Smooth muscle cell (in vitro differentiated cells): ENCODE results near the gene SNAP29. TPM values are rescaled to one million over a fixed set of nuclear protein-coding genes. Genes with fewer than 3 reads are reported as not detected.
"Not testable (repeated sequence)": the region's sequence is repeated elsewhere in the genome, so short reads cannot be mapped to it uniquely, and the experiment has no call there.

Experiments
- DNase-seq: peaks from one replicate; lab custom pipeline; 2025; ENCODE audit not compliant: unreplicated experiment; lab: John Stamatoyannopoulos, UW
- H2AFZ ChIP-seq: fragments of 200-600 bp; sonication (generic); 2 replicates; pipeline ENCODE4 v1.6.0; 2016; ENCODE audit warnings: antibody characterized with exemption, low read depth, mild to moderate bottlenecking
- H3F3A ChIP-seq: fragments of 200-600 bp; sonication (generic); 2 replicates; pipeline ENCODE4 v1.6.0; 2017; ENCODE audit warnings: antibody characterized with exemption, low read depth
- H3K27ac ChIP-seq: fragments of 200-600 bp; sonication (generic); 2 replicates; pipeline ENCODE4 v1.5.1; 2016; ENCODE audit warnings: low read depth, mild to moderate bottlenecking
- H3K27me3 ChIP-seq: fragments of 200-600 bp; sonication (generic); 2 replicates; pipeline ENCODE4 v1.6.1; 2016; ENCODE audit warnings: low read depth, mild to moderate bottlenecking
- H3K36me3 ChIP-seq: fragments of 200-600 bp; sonication (generic); 2 replicates; pipeline ENCODE4 v1.5.1; 2016; ENCODE audit warnings: low read depth
- H3K4me1 ChIP-seq: fragments of 200-600 bp; sonication (generic); 2 replicates; pipeline ENCODE4 v1.5.1; 2016; ENCODE audit warnings: low read depth
- H3K4me2 ChIP-seq: fragments of 200-600 bp; sonication (generic); 2 replicates; pipeline ENCODE4 v1.6.0; 2016; ENCODE audit warnings: mild to moderate bottlenecking
- H3K4me3 ChIP-seq: fragments of 200-600 bp; sonication (generic); 2 replicates; pipeline ENCODE4 v1.5.1; 2016; ENCODE audit warnings: mild to moderate bottlenecking
- H3K79me2 ChIP-seq: fragments of 200-600 bp; sonication (generic); 2 replicates; pipeline ENCODE4 v1.6.0; 2016; ENCODE audit warnings: low read depth, mild to moderate bottlenecking
- H3K9ac ChIP-seq: fragments of 200-600 bp; sonication (generic); 2 replicates; pipeline ENCODE4 v1.6.0; 2016; ENCODE audit warnings: low read depth
- H3K9me3 ChIP-seq: fragments of 200-600 bp; sonication (generic); replicated peaks from 2 replicates; pipeline ENCODE4 v1.5.1; 2016; ENCODE audit warnings: low read depth
- H4K20me1 ChIP-seq: fragments of 200-600 bp; sonication (generic); 2 replicates; pipeline ENCODE4 v1.6.0; 2016; ENCODE audit warnings: low read depth
- CTCF ChIP-seq: fragments of 200-600 bp; sonication (generic); IDR thresholded peaks from 2 replicates; pipeline ENCODE4 v1.5.1; 2017; ENCODE audit warnings: borderline replicate concordance, mild to moderate bottlenecking, antibody characterized with exemption; ENCODE audit not compliant: insufficient read depth, poor library complexity, severe bottlenecking
- WGBS: methylation state at CpG from one replicate; pipeline ENCODE4 v1.1.7; 2016; ENCODE audit warnings: low lambda C conversion rate; 5-methylcytosine and 5-hydroxymethylcytosine counted together
- polyA plus RNA-seq: library from polyadenylated mRNA; unstranded; fragments of >200 nt; fragmentation: Nextera tagmentation; extraction: Ambion mirVana; gene quantifications from 2 replicates; pipeline ENCODE4 v1.2.1, GENCODE V29; 2016
- total RNA-seq: library from RNA; depleted of rRNA; stranded (reverse); fragments of >200 nt; gene quantifications from 2 replicates; pipeline ENCODE4 v1.2.3, GENCODE V29; 2014

The SNAP29 gene
- total and polyA plus RNA-seq, 2 experiments from 2014 or later = 9.4 to 28.8 TPM

DNA sequence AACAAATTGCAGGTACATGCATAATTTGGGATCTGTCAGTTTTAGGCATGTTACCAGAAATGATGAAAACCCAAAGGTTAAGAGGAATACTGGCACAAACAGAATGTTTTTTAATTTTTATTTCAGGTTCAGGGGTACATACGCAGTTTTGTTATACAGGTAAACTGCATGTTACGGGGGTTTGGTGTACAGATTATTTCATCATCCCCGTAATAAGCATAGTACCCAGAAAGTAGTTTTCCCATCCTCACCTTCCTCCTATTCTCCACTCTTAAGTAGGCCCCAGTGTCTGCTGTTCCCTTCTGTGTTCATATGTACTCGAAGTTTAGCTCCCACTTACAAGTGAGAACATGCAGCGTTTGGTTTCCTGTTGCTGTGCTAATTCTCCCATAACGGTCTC, 33.2 kb upstream of the SNAP29 start:
- H3K4me3 ChIP-seq = no peak overlapping the region
- TF ChIP-seq CTCF = no peak
- H3K79me2 ChIP-seq = no peaks in the 10 kb centered on the region
- H2AFZ ChIP-seq = no peak overlapping the region
- no peak for DNase-seq
- no peak overlapping the region for H3K27ac ChIP-seq
- no peak overlapping the region for H3K4me2 ChIP-seq
- no peaks in the 10 kb centered on the region for H3K27me3 ChIP-seq
- no peaks in the 10 kb centered on the region for H3K9me3 ChIP-seq
- H3K4me1 ChIP-seq = no peaks in the 10 kb centered on the region
- no peaks in the 10 kb centered on the region for H4K20me1 ChIP-seq
- H3K9ac ChIP-seq = no peak overlapping the region
- H3F3A ChIP-seq = no peaks in the 10 kb centered on the region
- peaks cover 5% of the 10 kb centered on the region for H3K36me3 ChIP-seq
- 91% methylated on average over 6 of the region's 6 CpGs for WGBS

DNA sequence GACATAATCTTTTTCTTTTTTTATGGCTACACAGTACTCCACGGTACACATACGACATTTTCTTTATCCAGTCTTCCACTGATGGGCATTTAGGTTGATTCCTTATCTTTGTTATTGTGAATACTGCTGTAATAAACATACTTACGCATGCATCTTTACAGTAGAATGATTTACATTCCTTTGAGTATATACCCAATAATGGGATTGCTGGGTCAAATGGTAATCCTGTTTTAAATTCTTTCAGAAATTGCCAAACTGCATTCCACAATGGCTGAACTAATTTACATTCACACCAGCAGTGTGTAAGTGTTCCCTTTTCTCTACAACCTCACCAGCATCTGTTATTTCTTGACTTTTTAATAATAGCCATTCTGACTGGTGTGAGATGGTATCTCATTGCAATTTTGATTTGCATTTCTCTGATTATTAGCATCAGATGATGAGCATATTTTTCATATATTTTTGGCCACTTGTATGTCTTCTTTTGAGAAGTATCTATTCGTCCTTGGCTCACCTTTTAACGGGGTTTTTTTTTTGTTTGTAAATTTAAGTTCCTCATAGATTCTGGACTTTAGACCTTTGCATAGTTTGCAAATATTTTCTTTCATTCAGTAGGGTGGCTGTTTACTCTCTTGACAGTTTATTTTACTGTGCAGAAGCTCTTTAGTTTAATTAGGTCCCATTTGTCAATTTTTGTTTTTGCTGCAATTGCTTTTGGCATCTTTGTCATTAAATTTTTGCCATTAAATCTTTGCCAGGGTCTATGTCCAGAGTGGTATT, 32.2 kb upstream of the SNAP29 start:
- H3K27ac ChIP-seq, H3K4me1 ChIP-seq, H2AFZ ChIP-seq, H3K79me2 ChIP-seq, DNase-seq, H3K4me2 ChIP-seq, H3K27me3 ChIP-seq, H3K9me3 ChIP-seq, H3K4me3 ChIP-seq, H3F3A ChIP-seq, H3K36me3 ChIP-seq, H4K20me1 ChIP-seq, H3K9ac ChIP-seq: not testable (repeated sequence)
- 86% methylated on average over 5 of the region's 5 CpGs for WGBS

DNA sequence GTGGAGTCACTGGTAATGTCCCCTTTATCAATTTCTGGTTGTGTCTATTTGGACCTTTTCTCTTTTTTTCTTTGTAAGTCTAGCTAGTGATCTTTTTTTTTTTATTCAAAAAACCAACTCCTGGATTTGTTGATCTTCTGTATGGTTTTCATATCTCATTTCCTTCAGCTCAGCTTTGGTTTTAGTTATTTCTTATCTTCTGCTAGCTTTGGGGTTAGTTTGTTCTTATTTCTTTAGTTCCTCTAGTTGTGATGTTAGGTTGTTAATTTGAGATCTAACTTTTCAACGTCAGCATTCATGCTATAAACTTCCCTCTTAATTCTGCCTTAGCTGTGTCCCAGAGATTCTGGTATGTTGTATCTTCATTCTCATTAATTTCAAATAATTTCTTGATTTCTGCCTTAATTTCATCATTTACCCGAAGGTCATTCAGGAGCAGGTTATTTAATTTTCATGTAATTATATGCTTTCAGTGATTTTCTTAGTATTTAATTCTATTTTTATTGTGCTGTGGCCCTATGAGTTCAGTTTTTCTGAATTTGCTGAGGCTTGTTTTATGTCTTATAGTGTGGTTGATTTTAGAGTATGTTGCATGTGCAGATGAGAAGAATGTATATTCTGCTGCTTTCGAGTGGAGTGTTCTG, 29.2 kb upstream of the SNAP29 start:
- H3K4me3 ChIP-seq = no peak overlapping the region
- H3K9ac ChIP-seq = no peak overlapping the region
- DNase-seq = no peak
- no peaks in the 10 kb centered on the region for H4K20me1 ChIP-seq
- no peaks in the 10 kb centered on the region for H3K9me3 ChIP-seq
- 95% methylated on average over 3 of the region's 3 CpGs for WGBS
- no peaks in the 10 kb centered on the region for H3K4me1 ChIP-seq
- H3F3A ChIP-seq = no peaks in the 10 kb centered on the region
- H3K4me2 ChIP-seq = no peak overlapping the region
- no peak overlapping the region for H2AFZ ChIP-seq
- no peak overlapping the region for H3K27ac ChIP-seq
- no peak for TF ChIP-seq CTCF
- no peaks in the 10 kb centered on the region for H3K79me2 ChIP-seq
- no peaks in the 10 kb centered on the region for H3K27me3 ChIP-seq
- H3K36me3 ChIP-seq = peaks cover 4% of the 10 kb centered on the region

DNA sequence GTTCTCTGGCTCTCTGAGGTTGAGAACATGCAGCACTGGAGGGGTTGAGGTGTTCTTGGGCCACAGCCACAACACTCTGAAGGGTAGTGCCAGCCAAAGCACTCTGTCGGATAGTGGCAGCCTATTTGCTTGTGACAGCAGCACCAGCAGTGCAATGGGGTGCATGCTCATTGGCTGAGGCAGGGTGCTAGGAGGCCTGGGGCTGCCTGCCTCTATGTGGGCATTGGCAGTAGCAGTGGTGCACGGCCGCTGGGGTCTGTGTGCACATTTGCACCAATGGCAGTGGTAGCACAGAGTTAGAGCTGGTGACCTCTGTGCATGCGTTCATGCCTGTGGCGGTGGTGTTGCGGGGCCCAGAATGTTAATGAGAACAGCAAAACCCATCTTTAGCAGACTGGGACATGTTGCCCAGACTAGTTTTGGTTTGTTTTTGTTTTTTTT, 25.6 kb upstream of the SNAP29 start:
- H3K9me3 ChIP-seq = no peaks in the 10 kb centered on the region
- no peaks in the 10 kb centered on the region for H3F3A ChIP-seq
- no peak overlapping the region for H3K4me2 ChIP-seq
- DNase-seq = no peak
- H3K4me3 ChIP-seq = no peak overlapping the region
- peaks cover 4% of the 10 kb centered on the region for H3K36me3 ChIP-seq
- no peak for TF ChIP-seq CTCF
- H4K20me1 ChIP-seq = peaks cover 5% of the 10 kb centered on the region
- no peaks in the 10 kb centered on the region for H3K4me1 ChIP-seq
- H3K27ac ChIP-seq = no peak overlapping the region
- H3K9ac ChIP-seq = no peak overlapping the region
- peaks cover 10% of the 10 kb centered on the region for H3K79me2 ChIP-seq
- WGBS = 98% methylated on average over 6 of the region's 6 CpGs
- H3K27me3 ChIP-seq = no peaks in the 10 kb centered on the region
- no peak overlapping the region for H2AFZ ChIP-seq
